H1 (cell line): Measurements from ENCODE around the gene KRTAP29-1. TPM values are rescaled to one million over a fixed set of nuclear protein-coding genes. Genes with fewer than 3 reads are reported as not detected.

Source experiments
- CTCF ChIA-PET: fragments of 300-600 bp; sonication (Branson Sonifier 250); formaldehyde crosslinking; loops from one replicate; lab custom pipeline; 2021; ENCODE audit not compliant: partially characterized antibody; lab: Charles Lee
- POLR2A ChIA-PET: fragments of 300-600 bp; sonication (Branson Sonifier 250); formaldehyde crosslinking; loops from one replicate; lab custom pipeline; 2021; ENCODE audit warnings: inconsistent platforms; ENCODE audit not compliant: partially characterized antibody; lab: Charles Lee
- DNase-seq, 2 experiments: peaks; one replicate each; pipeline versions ENCODE4 v3.0.0 to v3.0.0-alpha.2; 2010 to 2022; ENCODE audit warnings: low spot score in 2 of 2, low read depth in 1 of 2, mixed read lengths in 1 of 2
- FAIRE-seq: peaks from 2 replicates; lab custom pipeline; 2011; peaks lifted over from hg19 to GRCh38; lab: Jason Lieb, UNC
- H2AFZ ChIP-seq: 2 replicates; pipeline ENCODE4 v1.8.1; 2012; ENCODE audit warnings: low read length, inconsistent platforms
- H2AK5ac ChIP-seq: 2 replicates; pipeline ENCODE4 v1.6.1; 2013; ENCODE audit warnings: low read depth, low read length
- H2BK120ac ChIP-seq: replicated peaks from 2 replicates; pipeline ENCODE3; 2013; ENCODE audit warnings: low read depth, low read length, inconsistent platforms
- H2BK12ac ChIP-seq: 2 replicates; pipeline ENCODE4 v1.6.1; 2013; ENCODE audit warnings: low read depth, low read length
- H2BK15ac ChIP-seq: 2 replicates; pipeline ENCODE4 v1.6.1; 2013; ENCODE audit warnings: low read length
- H2BK20ac ChIP-seq: 2 replicates; pipeline ENCODE4 v1.6.1; 2013; ENCODE audit warnings: low read length
- H2BK5ac ChIP-seq: 2 replicates; pipeline ENCODE4 v1.6.1; 2013; ENCODE audit warnings: low read depth, low read length
- H3K14ac ChIP-seq: 2 replicates; pipeline ENCODE4 v1.6.1; 2013; ENCODE audit warnings: inconsistent platforms; ENCODE audit not compliant: insufficient read length
- H3K18ac ChIP-seq: 2 replicates; pipeline ENCODE4 v1.6.1; 2013; ENCODE audit warnings: low read length; ENCODE audit errors: extremely low read depth
- H3K23ac ChIP-seq: 2 replicates; pipeline ENCODE4 v1.6.1; 2013; ENCODE audit warnings: inconsistent platforms; ENCODE audit not compliant: insufficient read length
- H3K23me2 ChIP-seq: 2 replicates; pipeline ENCODE4 v1.6.1; 2013; ENCODE audit warnings: low read depth, low read length
- H3K27ac ChIP-seq: 2 replicates; pipeline ENCODE4 v1.6.1; 2011; ENCODE audit warnings: low read depth, low read length, inconsistent platforms
- H3K27me3 ChIP-seq, 4 experiments: replicated peaks in 1 of 4; 1 replicate in 1 of 4; 2 replicates in 3 of 4; pipeline versions ENCODE4 v1.6.1 to v1.8.1; 2011 to 2013; ENCODE audit warnings: low read length in 3 of 4, mild to moderate bottlenecking in 3 of 4, inconsistent platforms in 2 of 4, mixed read lengths in 2 of 4, moderate library complexity in 1 of 4; ENCODE audit not compliant: control insufficient read depth in 3 of 4, insufficient read depth in 3 of 4; ENCODE audit errors: extremely low read depth in 1 of 4
- H3K36me3 ChIP-seq, 4 experiments: 2 replicates each; pipeline versions ENCODE4 v1.6.1 to v1.8.1; 2011 to 2013; ENCODE audit warnings: mild to moderate bottlenecking in 4 of 4, low read length in 3 of 4, moderate library complexity in 2 of 4, control low read depth in 1 of 4, inconsistent platforms in 1 of 4; ENCODE audit not compliant: insufficient read depth in 4 of 4, control insufficient read depth in 2 of 4
- H3K4ac ChIP-seq: replicated peaks from 2 replicates; pipeline ENCODE3; 2013; ENCODE audit warnings: low read length, low read depth, mixed read lengths, inconsistent platforms; ENCODE audit not compliant: insufficient read length
- H3K4me1 ChIP-seq, 4 experiments: replicated peaks in 1 of 4; 1 replicate in 1 of 4; 2 replicates in 3 of 4; pipeline versions ENCODE4 v1.6.1 to v1.8.1; 2011 to 2013; ENCODE audit warnings: low read length in 3 of 4, inconsistent platforms in 2 of 4, mixed read lengths in 1 of 4; ENCODE audit not compliant: insufficient read depth in 4 of 4, control insufficient read depth in 3 of 4
- H3K4me2 ChIP-seq, 2 experiments: 2 replicates each; pipeline versions ENCODE4 v1.6.1 to v1.8.1; 2011 to 2013; ENCODE audit warnings: low read depth in 2 of 2, low read length in 2 of 2, control low read depth in 1 of 2, inconsistent platforms in 1 of 2, mild to moderate bottlenecking in 1 of 2; ENCODE audit not compliant: insufficient read depth in 1 of 2
- H3K4me3 ChIP-seq, 4 experiments: fragments of 200-600, 300-600 bp in 1 of 4; sonication (generic), shearing (Covaris generic), sonication (Bioruptor Twin) in 1 of 4; 2 replicates each; pipeline versions ENCODE4 v1.5.1 to v1.8.1; 2011 to 2016; ENCODE audit warnings: low read length in 4 of 4, low read depth in 3 of 4, control low read depth in 2 of 4, inconsistent platforms in 2 of 4, mild to moderate bottlenecking in 2 of 4, mixed read lengths in 1 of 4, moderate library complexity in 1 of 4; ENCODE audit not compliant: insufficient read depth in 2 of 4; ENCODE audit errors: extremely low read depth in 1 of 4
- H3K56ac ChIP-seq: replicated peaks from 2 replicates; pipeline ENCODE3; 2013; ENCODE audit warnings: low read depth, mild to moderate bottlenecking, mixed read lengths, low read length, inconsistent platforms; ENCODE audit not compliant: insufficient read length
- H3K79me1 ChIP-seq: 2 replicates; pipeline ENCODE4 v1.6.1; 2013; ENCODE audit warnings: low read depth, low read length, control low read depth
- H3K79me2 ChIP-seq, 2 experiments: 2 replicates each; pipeline versions ENCODE4 v1.6.1 to v1.8.1; 2012 to 2013; ENCODE audit warnings: low read length in 2 of 2, mild to moderate bottlenecking in 2 of 2, inconsistent platforms in 1 of 2; ENCODE audit not compliant: insufficient read depth in 2 of 2, control insufficient read depth in 1 of 2
- H3K9ac ChIP-seq, 4 experiments: replicated peaks in 1 of 4; 1 replicate in 1 of 4; 2 replicates in 3 of 4; pipeline versions ENCODE4 v1.6.1 to v1.8.1; 2011 to 2013; ENCODE audit warnings: low read depth in 3 of 4, low read length in 3 of 4, control low read depth in 2 of 4, mild to moderate bottlenecking in 2 of 4, moderate library complexity in 2 of 4, inconsistent platforms in 1 of 4; ENCODE audit errors: extremely low read depth in 1 of 4
- H3K9me3 ChIP-seq, 2 experiments: 2 replicates each; pipeline versions ENCODE4 v1.6.1 to v1.8.1; 2012 to 2013; ENCODE audit warnings: mild to moderate bottlenecking in 2 of 2, moderate library complexity in 2 of 2, control low read depth in 1 of 2, inconsistent platforms in 1 of 2, low read depth in 1 of 2, low read length in 1 of 2, mixed read lengths in 1 of 2; ENCODE audit not compliant: insufficient read depth in 2 of 2
- H4K20me1 ChIP-seq, 2 experiments: replicated peaks in 1 of 2; 2 replicates each; pipeline versions ENCODE3 to v1.8.1; 2011 to 2013; ENCODE audit warnings: inconsistent platforms in 2 of 2, low read length in 2 of 2, mild to moderate bottlenecking in 1 of 2; ENCODE audit not compliant: insufficient read depth in 2 of 2, control insufficient read depth in 1 of 2
- H4K5ac ChIP-seq: 2 replicates; pipeline ENCODE4 v1.6.1; 2013; ENCODE audit warnings: low read length, low read depth, mixed read lengths, inconsistent platforms; ENCODE audit not compliant: insufficient read length
- H4K8ac ChIP-seq: 2 replicates; pipeline ENCODE4 v1.8.0; 2013; ENCODE audit warnings: mild to moderate bottlenecking, moderate library complexity, low read length, inconsistent platforms; ENCODE audit not compliant: insufficient read depth; ENCODE audit errors: extremely low read depth
- H4K91ac ChIP-seq: replicated peaks from 2 replicates; pipeline ENCODE3; 2013; ENCODE audit warnings: low read length, mixed read lengths, inconsistent platforms; ENCODE audit not compliant: insufficient read length
- GTF2F1 ChIP-seq: IDR thresholded peaks from 2 replicates; pipeline ENCODE4 v1.6.1; 2012; ENCODE audit warnings: low read depth, low read length, improper control_type of control experiment, borderline replicate concordance
- HDAC6 ChIP-seq: IDR thresholded peaks from one replicate; pipeline ENCODE4 v1.7.1; 2012; ENCODE audit warnings: low read depth, mild to moderate bottlenecking, inconsistent platforms, low read length, moderate library complexity
- PHF8 ChIP-seq: fragments of 200-600 bp; sonication (generic); conservative IDR thresholded peaks from 2 replicates; pipeline ENCODE4 v1.7.1; 2012; ENCODE audit warnings: low read depth, mild to moderate bottlenecking, inconsistent platforms, low read length, moderate library complexity
- POLR2AphosphoS5 ChIP-seq: IDR thresholded peaks from 2 replicates; pipeline ENCODE4 v1.6.1; 2011; ENCODE audit warnings: low read depth, low read length
- TAF1 ChIP-seq: IDR thresholded peaks from 2 replicates; pipeline ENCODE4 v1.6.1; 2011; ENCODE audit warnings: mild to moderate bottlenecking, low read depth, low read length
- TCF12 ChIP-seq: IDR thresholded peaks from 2 replicates; pipeline ENCODE4 v1.6.1; 2011; ENCODE audit warnings: low read depth, mild to moderate bottlenecking, low read length
- WGBS, 2 experiments: shearing (Covaris generic) in 1 of 2; methylation state at CpG; one replicate each; pipeline versions ENCODE4 v1.1.6 to v1.1.7; 2013 to 2015; ENCODE audit warnings: low lambda C conversion rate in 2 of 2, mixed read lengths in 2 of 2, inconsistent platforms in 1 of 2, low coverage in 1 of 2, missing lambda C conversion rate in 1 of 2; ENCODE audit not compliant: insufficient replicate concordance in 2 of 2, insufficient coverage in 1 of 2, insufficient read length in 1 of 2; ENCODE audit errors: extremely low coverage in 1 of 2, missing lambda C conversion rate in 1 of 2; 5-methylcytosine and 5-hydroxymethylcytosine counted together
- long read RNA-seq, 2 experiments: library from RNA in 1 of 2; library from capped mRNA in 1 of 2; stranded (forward); transcript quantifications; one replicate each; pipeline ENCODE4 v2.0.0, GENCODE V29; 2021; ENCODE audit warnings: inconsistent platforms in 1 of 2
- polyA minus RNA-seq, 3 experiments: library from RNA; depleted of rRNA, polyadenylated mRNA; stranded (reverse); fragments of >200 nt; gene quantifications; 1 replicate in 2 of 3; 2 replicates in 1 of 3; pipeline ENCODE4 v1.2.3, GENCODE V29; 2011
- polyA plus RNA-seq, 7 experiments: library from polyadenylated mRNA; depleted of rRNA in 3 of 7; stranded (reverse) in 5 of 7; unstranded in 2 of 7; fragments of >200 nt in 5 of 7; fragments of 200-250 nt in 2 of 7; gene quantifications; 1 replicate in 5 of 7; 2 replicates in 1 of 7; 4 replicates in 1 of 7; pipeline versions ENCODE4 v1.2.1 to v1.2.3, GENCODE V29; 2011 to 2013; ENCODE audit warnings: missing spikeins in 2 of 7, mixed read lengths in 2 of 7
- total RNA-seq: library from RNA; stranded (reverse); fragmentation: NEBNext Ultra II Directional; extraction: Animal tissue kit (Norgen Biotek cat#: 25700); gene quantifications from 2 replicates; pipeline ENCODE4 v1.2.1, GENCODE V29; 2021

Gene KRTAP29-1
- total RNA-seq (not detected in 2 replicates), polyA plus RNA-seq (2011; rRNA removed) (not detected in 2 replicates), polyA minus RNA-seq (2011; rRNA and poly(A)+ RNA removed) (not detected in 2 replicates)
- polyA plus RNA-seq (2011; cell fraction: cytosol; rRNA removed) = not detected
- not detected for polyA plus RNA-seq (2011; cell fraction: nucleus; rRNA removed)
- not detected in 4 replicates for polyA plus RNA-seq (2012, experiment 1 of 2)
- polyA plus RNA-seq (2012, experiment 2 of 2) = not detected
- not detected for polyA plus RNA-seq (2013, experiment 1 of 2)
- not detected for polyA plus RNA-seq (2013, experiment 2 of 2)
- not detected for polyA minus RNA-seq (2011; cell fraction: cytosol; rRNA and poly(A)+ RNA removed)
- not detected for polyA minus RNA-seq (2011; cell fraction: nucleus; rRNA and poly(A)+ RNA removed)
- long read RNA-seq, experiment 1 = 0 reads
- long read RNA-seq, experiment 2 = 0 reads

- POLR2A ChIA-PET = no interaction called here
- no peaks in the 10 kb centered on the region for H3K36me3 ChIP-seq
- H3K23me2 ChIP-seq = no peaks in the 10 kb centered on the region; the same call in 1 of the 2 replicates
- H3K4me3 ChIP-seq = no peak within 1 kb of the TSS
- no peaks in the 10 kb centered on the region; a peak in 1 of 7 replicates for H3K4me1 ChIP-seq
- no peak within 1 kb of the TSS for H2AK5ac ChIP-seq
- no peak within 1 kb of the TSS for H4K91ac ChIP-seq
- H3K4ac ChIP-seq = no peak within 1 kb of the TSS
- H4K20me1 ChIP-seq = no peaks in the 10 kb centered on the region
- H4K5ac ChIP-seq = no peak within 1 kb of the TSS
- FAIRE-seq (no peak), DNase-seq (no peak)
- H3K56ac ChIP-seq = no peak within 1 kb of the TSS
- peak within 1 kb of the TSS; percentile 33; the same call in 1 of the 2 replicates for H2BK12ac ChIP-seq
- H3K9ac ChIP-seq = no peak within 1 kb of the TSS
- no peaks in the 10 kb centered on the region; a peak in 2 of 7 replicates for H3K27me3 ChIP-seq
- H4K8ac ChIP-seq = no peak within 1 kb of the TSS
- H3K9me3 ChIP-seq = no peaks in the 10 kb centered on the region; a peak in 1 of 4 replicates
- H2BK15ac ChIP-seq = no peak within 1 kb of the TSS
- no peaks in the 10 kb centered on the region for H3K79me2 ChIP-seq
- no peak within 1 kb of the TSS for H3K23ac ChIP-seq
- no peak within 1 kb of the TSS for H2AFZ ChIP-seq
- CTCF ChIA-PET = interaction anchor here (0.7 to 1.8 kb wide), 5 partner anchors 20 to 693 kb away, joined by 3 to 7 read pairs (median 3); no protein-coding TSS in a partner anchor
- H2BK20ac ChIP-seq = no peak within 1 kb of the TSS
- TF ChIP-seq TCF12 = no peak
- no peak for TF ChIP-seq HDAC6
- TF ChIP-seq PHF8 = no peak
- no peak for TF ChIP-seq POLR2AphosphoS5
- TF ChIP-seq TAF1 = no peak
- no peak for TF ChIP-seq GTF2F1
- no peak within 1 kb of the TSS for H3K4me2 ChIP-seq
- H3K27ac ChIP-seq = no peak within 1 kb of the TSS
- no peak within 1 kb of the TSS for H3K18ac ChIP-seq
- no peak within 1 kb of the TSS for H2BK5ac ChIP-seq
- H3K14ac ChIP-seq = no peak within 1 kb of the TSS
- peak within 1 kb of the TSS; percentile 47 for H2BK120ac ChIP-seq
- 88% methylated on average over 11 of the region's 11 CpGs; no CpG with 5 or more reads in 1 of the 2 experiments for WGBS, 2 experiments
- no peaks in the 10 kb centered on the region for H3K79me1 ChIP-seq
Observed at GRCh38 chr17:41301916-41302901, at the start of gene KRTAP29-1. Gene KRTAP29-1 (minus strand): TSS chr17:41302851. CDS start chr17:41302851, 0 bp downstream.
